Gastroesophageal sphincter (tissue), 4 donors: ENCODE results near the gene TRIM4. TPM values are rescaled to one million over a fixed set of nuclear protein-coding genes. Genes with fewer than 3 reads are reported as not detected.
"Not testable (repeated sequence)": the region's sequence is repeated elsewhere in the genome, so short reads cannot be mapped to it uniquely, and the experiment has no call there.

Experiments used
- ATAC-seq: fragments of 150-250 bp; one replicate; pipeline ENCODE4 v1.9.1; 2016; ENCODE audit warnings: mild to moderate bottlenecking, moderate library complexity
- H3K27ac ChIP-seq, 4 donors: fragments of 200-600 bp; sonication (generic) in 3 of 4; 1 replicate in 3 of 4; 2 replicates in 1 of 4; pipeline ENCODE4 v1.5.1; 2016 to 2019
- H3K27me3 ChIP-seq: fragments of 200-600 bp; sonication (generic); one replicate; pipeline ENCODE4 v1.5.1; 2019
- H3K36me3 ChIP-seq, 2 donors: fragments of 200-600 bp; sonication (generic); one replicate each; pipeline ENCODE4 v1.5.1; 2019; ENCODE audit warnings: control low read depth in 1 of 2
- H3K4me1 ChIP-seq, 3 donors: fragments of 200-600 bp; sonication (generic); 1 replicate in 2 of 3; 2 replicates in 1 of 3; pipeline ENCODE4 v1.5.1; 2016 to 2019; ENCODE audit warnings: control low read depth in 2 of 3
- H3K4me3 ChIP-seq, 2 donors: fragments of 200-600 bp; sonication (generic); one replicate each; pipeline ENCODE4 v1.5.1; 2019; ENCODE audit warnings: mild to moderate bottlenecking in 1 of 2, moderate library complexity in 1 of 2
- H3K9me3 ChIP-seq, 3 donors: fragments of 200-600 bp; sonication (generic); one replicate each; pipeline ENCODE4 v1.5.1; 2017 to 2019; ENCODE audit warnings: control low read depth in 2 of 3
- CTCF ChIP-seq, 4 experiments: fragments of 200-600 bp in 2 of 4; fragments of 450-650 bp in 2 of 4; sonication (generic) in 1 of 4; IDR thresholded peaks; one replicate each; pipeline ENCODE4 v1.5.1; 2017 to 2019; ENCODE audit warnings: antibody characterized with exemption in 4 of 4, mild to moderate bottlenecking in 2 of 4, moderate library complexity in 2 of 4
- EP300 ChIP-seq: sonication (generic); formaldehyde crosslinking; IDR thresholded peaks from one replicate; pipeline ENCODE4 v1.6.1; 2017; ENCODE audit warnings: antibody characterized with exemption, mild to moderate bottlenecking
- POLR2A ChIP-seq, 2 donors: fragments of 450-650 bp; IDR thresholded peaks; one replicate each; pipeline ENCODE4 v1.6.1; 2017; ENCODE audit warnings: antibody characterized with exemption in 2 of 2, mild to moderate bottlenecking in 2 of 2, moderate library complexity in 1 of 2
- POLR2AphosphoS5 ChIP-seq: sonication (generic); formaldehyde crosslinking; IDR thresholded peaks from one replicate; pipeline ENCODE4 v1.6.1; 2017; ENCODE audit warnings: antibody characterized with exemption
- WGBS, 2 donors: methylation state at CpG; one replicate each; pipeline ENCODE4 v1.1.5; 2018; ENCODE audit warnings: low coverage in 1 of 2; 5-methylcytosine and 5-hydroxymethylcytosine counted together
- total RNA-seq, 4 donors: library from RNA; depleted of rRNA; stranded (reverse); fragments of >200 nt; gene quantifications; one replicate each; pipeline ENCODE4 v1.1.0, GENCODE V29; 2016

The TRIM4 gene
- total RNA-seq, 4 donors from 2014 or later: 25.3 to 32.2 (median 29.5) TPM

GRCh38 chr7:99949645-99950228, 30.4 kb upstream of the TRIM4 start:
- no peak overlapping the region for H3K27ac ChIP-seq
- H3K27me3 ChIP-seq: peaks cover 31% of the 10 kb centered on the region
- no peak for ATAC-seq
- H3K4me3 ChIP-seq: no peak overlapping the region
- TF ChIP-seq CTCF (IDR thresholded peaks at IDR 0.05) (peak in 2 of 4 experiments; percentile 18 to 41), POLR2AphosphoS5 (no peak)
- H3K9me3 ChIP-seq: no peaks in the 10 kb centered on the region
- 45 to 52% methylated on average over 3 of the region's 3 CpGs for WGBS, 2 donors
- H3K36me3 ChIP-seq: no peaks in the 10 kb centered on the region
- no peaks in the 10 kb centered on the region for H3K4me1 ChIP-seq

GRCh38 chr7:99947608-99948007, 28.3 kb upstream of the TRIM4 start:
- H3K9me3 ChIP-seq: no peaks in the 10 kb centered on the region
- H3K27ac ChIP-seq: no peak overlapping the region
- TF ChIP-seq EP300 (no peak), POLR2A (IDR thresholded peaks at IDR 0.05) (no peak), POLR2AphosphoS5 (no peak)
- no peaks in the 10 kb centered on the region for H3K4me1 ChIP-seq
- H3K4me3 ChIP-seq: no peak overlapping the region
- H3K27me3 ChIP-seq: peaks cover 38% of the 10 kb centered on the region
- no CpG with 5 or more reads among the region's 1 CpG for WGBS, 2 donors
- no peaks in the 10 kb centered on the region for H3K36me3 ChIP-seq
- ATAC-seq: no peak

- Histone ChIP-seq H3K36me3 (no peaks in the 10 kb centered on the region), H3K27me3 (peaks cover 43% of the 10 kb centered on the region), H3K27ac (no peak overlapping the region), H3K9me3 (no peaks in the 10 kb centered on the region), H3K4me1 (no peaks in the 10 kb centered on the region), H3K4me3 (no peak overlapping the region)
- WGBS, 2 donors: 35 to 71% methylated on average over 3 to 4 of the region's 4 CpGs
- TF ChIP-seq EP300 (no peak), CTCF (IDR thresholded peaks at IDR 0.05) (no peak), POLR2A (IDR thresholded peaks at IDR 0.05) (no peak), POLR2AphosphoS5 (no peak)
- no peak for ATAC-seq
Measured at GRCh38 chr7:99944497-99945070, 25.3 kb upstream of the TRIM4 start.

- Histone ChIP-seq H3K27ac (no peak overlapping the region), H3K4me1 (no peaks in the 10 kb centered on the region), H3K9me3 (peaks cover 0 to 6% (median 0%) of the 10 kb centered on the region in 3 donors), H3K4me3 (no peak overlapping the region), H3K27me3 (peaks cover 49% of the 10 kb centered on the region), H3K36me3 (no peaks in the 10 kb centered on the region)
- no peak for ATAC-seq
- 16 to 31% methylated on average over 10 to 12 of the region's 14 CpGs for WGBS, 2 donors
- TF ChIP-seq POLR2AphosphoS5 (no peak), POLR2A (IDR thresholded peaks at IDR 0.05) (no peak), CTCF (IDR thresholded peaks at IDR 0.05) (no peak), EP300 (no peak)
Measured at GRCh38 chr7:99943641-99944496, 24.5 kb upstream of the TRIM4 start.

- 82 to 86% methylated on average over 1 to 2 of the region's 2 CpGs for WGBS, 2 donors
Measured at GRCh38 chr7:99938296-99938695, 19.0 kb upstream of the TRIM4 start.

GRCh38 chr7:99935009-99935408, 15.7 kb upstream of the TRIM4 start:
- not testable (repeated sequence) for H3K4me3 ChIP-seq, H3K4me1 ChIP-seq, H3K36me3 ChIP-seq, ATAC-seq, H3K27ac ChIP-seq
- peaks cover 0 to 16% (median 0%) of the 10 kb centered on the region in 3 donors for H3K9me3 ChIP-seq
- WGBS, 2 donors: 30 to 37% methylated on average over 3 of the region's 4 CpGs
- peaks cover 44% of the 10 kb centered on the region for H3K27me3 ChIP-seq

More at GRCh38 chr7:99938296-99938695, 19.0 kb upstream of the TRIM4 start:
- Histone ChIP-seq H3K36me3 (no peaks in the 10 kb centered on the region), H3K27me3 (peaks cover 55% of the 10 kb centered on the region), H3K4me1 (no peaks in the 10 kb centered on the region), H3K27ac (no peak overlapping the region), H3K9me3 (peaks cover 0 to 16% (median 0%) of the 10 kb centered on the region in 3 donors), H3K4me3 (no peak overlapping the region)
- ATAC-seq: no peak
- no peak for TF ChIP-seq POLR2AphosphoS5
- TF ChIP-seq EP300: no peak
- TF ChIP-seq POLR2A (IDR thresholded peaks at IDR 0.05): no peak
- no peak for TF ChIP-seq CTCF (IDR thresholded peaks at IDR 0.05)
